OCI-LY7 (cell line): Measurements from ENCODE around the gene CKM. TPM values are rescaled to one million over a fixed set of nuclear protein-coding genes. Genes with fewer than 3 reads are reported as not detected.

Experiments used
- BruUV-seq: library from RNA; stranded (reverse); fragments of 400-500 nt; replicated peaks from 2 replicates; lab custom pipeline; 2021; lab: Mats Ljungman, UMichigan
- CTCF ChIA-PET: fragments of 300-600 bp; sonication (Branson Sonifier 250); formaldehyde crosslinking; loops from one replicate; lab custom pipeline; 2022; ENCODE audit warnings: antibody characterized with exemption; ENCODE audit not compliant: unreplicated experiment; lab: Charles Lee
- POLR2A ChIA-PET: fragments of 300-600 bp; sonication (Branson Sonifier 250); formaldehyde crosslinking; loops from one replicate; lab custom pipeline; 2022; ENCODE audit warnings: antibody characterized with exemption; lab: Charles Lee
- DNase-seq: peaks from one replicate; pipeline ENCODE4 v3.0.0-alpha.2; 2015; ENCODE audit warnings: low spot score
- H2AFZ ChIP-seq: fragments of 200-600 bp; sonication (generic), shearing (Covaris generic); 2 replicates; pipeline ENCODE4 v1.6.1; 2014; ENCODE audit warnings: mild to moderate bottlenecking, antibody characterized with exemption, low read length, moderate library complexity
- H3K27ac ChIP-seq: fragments of 200-600 bp; sonication (generic); 2 replicates; pipeline ENCODE4 v1.5.1; 2014; ENCODE audit warnings: mixed run types, low read depth, mild to moderate bottlenecking, moderate library complexity, low read length, inconsistent platforms; ENCODE audit not compliant: poor library complexity, severe bottlenecking
- H3K36me3 ChIP-seq: fragments of 200-600 bp; sonication (generic); 2 replicates; pipeline ENCODE4 v1.6.1; 2014; ENCODE audit warnings: mild to moderate bottlenecking, antibody characterized with exemption, low read length, moderate library complexity, mixed read lengths; ENCODE audit not compliant: insufficient read depth
- H3K4me1 ChIP-seq: fragments of 200-600 bp; sonication (generic); 2 replicates; pipeline ENCODE4 v1.5.1; 2014; ENCODE audit warnings: mild to moderate bottlenecking, low read length; ENCODE audit not compliant: insufficient read depth, poor library complexity, severe bottlenecking
- H3K4me2 ChIP-seq: fragments of 200-600 bp; sonication (generic); 2 replicates; pipeline ENCODE4 v1.6.1; 2014; ENCODE audit warnings: mild to moderate bottlenecking, low read length
- H3K4me3 ChIP-seq: fragments of 200-600 bp; sonication (generic); 2 replicates; pipeline ENCODE4 v1.5.1; 2014; ENCODE audit warnings: mild to moderate bottlenecking, low read depth, low read length; ENCODE audit not compliant: poor library complexity, severe bottlenecking
- H3K79me2 ChIP-seq: fragments of 200-600 bp; sonication (generic); 2 replicates; pipeline ENCODE4 v1.6.1; 2016; ENCODE audit warnings: low read depth, mild to moderate bottlenecking, low read length, moderate library complexity, mixed read lengths; ENCODE audit not compliant: insufficient read depth
- H3K9me2 ChIP-seq: fragments of 200-600 bp; sonication (generic); 2 replicates; pipeline ENCODE4 v1.6.1; 2016; ENCODE audit warnings: mild to moderate bottlenecking, low read length, mixed read lengths; ENCODE audit not compliant: insufficient read depth
- H3K9me3 ChIP-seq: fragments of 200-600 bp; sonication (generic); 2 replicates; pipeline ENCODE4 v1.6.1; 2014; ENCODE audit warnings: mild to moderate bottlenecking, mixed run types, low read length, mixed read lengths
- H4K20me1 ChIP-seq: fragments of 200-600 bp; sonication (generic); 2 replicates; pipeline ENCODE4 v1.6.1; 2014; ENCODE audit warnings: mild to moderate bottlenecking, antibody characterized with exemption, low read length, moderate library complexity, mixed read lengths; ENCODE audit not compliant: insufficient read depth
- CTCF ChIP-seq: fragments of 200-600 bp; sonication (generic); conservative IDR thresholded peaks from 2 replicates; pipeline ENCODE4 v1.5.1; 2014; ENCODE audit warnings: mild to moderate bottlenecking, antibody characterized with exemption, low read length, moderate library complexity, mixed read lengths
- EZH2phosphoT487 ChIP-seq: fragments of 200-600 bp; sonication (generic); IDR thresholded peaks from 2 replicates; pipeline ENCODE4 v1.6.1; 2018; ENCODE audit warnings: low read depth, borderline replicate concordance, mild to moderate bottlenecking, mixed run types, antibody characterized with exemption, low read length, moderate library complexity, mixed read lengths
- intact Hi-C: fragments of 100-400 bp; cut with micrococcal nuclease; formaldehyde crosslinking; loops from one replicate; pipeline ENCODE4 v1.10.0; 2022; ENCODE audit not compliant: unreplicated experiment
- total RNA-seq, 2 experiments: library from RNA; depleted of rRNA in 1 of 2; stranded (reverse); fragments of >200 nt in 1 of 2; shearing (Covaris generic) in 1 of 2; gene quantifications; 2 replicates each; pipeline ENCODE4 v1.2.3, GENCODE V29; 2014 to 2022

CKM gene
- total RNA-seq, 2 experiments from 2014 or later = not detected

GRCh38 chr19:45256836-45257235 lies 65.8 kb downstream of the CKM start:
- TF ChIP-seq EZH2phosphoT487 (no peak), CTCF (no peak)
- no peaks in the 10 kb centered on the region for H3K79me2 ChIP-seq
- no peak overlapping the region for H3K4me2 ChIP-seq
- CTCF ChIA-PET = interaction anchor here (0.5 kb wide), 1 partner anchor 1588 kb away, joined by 4 read pairs; no protein-coding TSS in a partner anchor
- no peak for DNase-seq
- no peaks in the 10 kb centered on the region for H4K20me1 ChIP-seq
- POLR2A ChIA-PET = interaction anchor here (0.9 kb wide), 1 partner anchor 373 kb away, joined by 3 read pairs; no protein-coding TSS in a partner anchor
- H3K4me1 ChIP-seq = peaks cover 22% of the 10 kb centered on the region
- BruUV-seq = no TSS peak
- H3K9me3 ChIP-seq = no peaks in the 10 kb centered on the region
- no peak overlapping the region for H3K4me3 ChIP-seq
- no peak overlapping the region for H3K27ac ChIP-seq
- no peaks in the 10 kb centered on the region for H3K36me3 ChIP-seq
- intact Hi-C loops = no loop called here
- H2AFZ ChIP-seq = no peak overlapping the region
- H3K9me2 ChIP-seq = no peaks in the 10 kb centered on the region

Other genes starting within 250 kb of the CKM start
- 10.6 and 13.5 TPM in 2 replicates for gene ZNF296, start 246.4 kb downstream of the CKM start, total RNA-seq (2014; rRNA removed; shearing (Covaris generic))
- 31.4 and 31.6 TPM in 2 replicates for gene ZNF296, start 246.4 kb downstream of the CKM start, total RNA-seq (2022)
- 45.2 and 60.0 TPM in 2 replicates for gene GEMIN7, start 243.6 kb downstream of the CKM start, total RNA-seq (2014; rRNA removed; shearing (Covaris generic))
- gene GEMIN7, start 243.6 kb downstream of the CKM start, total RNA-seq (2022) = 38.8 and 46.3 TPM in 2 replicates
- gene PPP1R37, start 229.7 kb downstream of the CKM start, total RNA-seq (2014; rRNA removed; shearing (Covaris generic)) = 35.5 and 48.6 TPM in 2 replicates
- 24.7 and 27.7 TPM in 2 replicates for gene PPP1R37, start 229.7 kb downstream of the CKM start, total RNA-seq (2022)
- gene NKPD1, start 161.9 kb downstream of the CKM start, total RNA-seq (2014; rRNA removed; shearing (Covaris generic)) = 0.50 and 1.0 TPM in 2 replicates
- 1.00 and 1.0 TPM in 2 replicates for gene NKPD1, start 161.9 kb downstream of the CKM start, total RNA-seq (2022)
- gene TRAPPC6A, start 144.6 kb downstream of the CKM start, total RNA-seq (2014; rRNA removed; shearing (Covaris generic)) = 50.5 and 55.6 TPM in 2 replicates
- gene TRAPPC6A, start 144.6 kb downstream of the CKM start, total RNA-seq (2022) = 70.9 and 81.9 TPM in 2 replicates
- gene BLOC1S3, start 144.1 kb downstream of the CKM start, total RNA-seq (2014; rRNA removed; shearing (Covaris generic)) = 8.1 and 9.7 TPM in 2 replicates
- gene BLOC1S3, start 144.1 kb downstream of the CKM start, total RNA-seq (2022) = 13.8 and 15.4 TPM in 2 replicates
- gene EXOC3L2, start 77.5 kb downstream of the CKM start, total RNA-seq (2014; rRNA removed; shearing (Covaris generic)) = not detected in 2 replicates
- gene EXOC3L2, start 77.5 kb downstream of the CKM start, total RNA-seq (2022) = not detected in 2 replicates
- gene MARK4, start 71.6 kb downstream of the CKM start, total RNA-seq (2014; rRNA removed; shearing (Covaris generic)) = 10.4 and 14.2 TPM in 2 replicates
- 24.5 and 25.6 TPM in 2 replicates for gene MARK4, start 71.6 kb downstream of the CKM start, total RNA-seq (2022)
- not detected in 2 replicates for gene KLC3, start 17.9 kb upstream of the CKM start, total RNA-seq (2014; rRNA removed; shearing (Covaris generic))
- not detected in 2 replicates for gene KLC3, start 17.9 kb upstream of the CKM start, total RNA-seq (2022)
- 12.8 and 21.0 TPM in 2 replicates for gene ERCC2, start 47.7 kb upstream of the CKM start, total RNA-seq (2014; rRNA removed; shearing (Covaris generic))
- 24.4 and 30.8 TPM in 2 replicates for gene ERCC2, start 47.7 kb upstream of the CKM start, total RNA-seq (2022)
- 5.3 and 7.8 TPM in 2 replicates for gene PPP1R13L, start 82.2 kb upstream of the CKM start, total RNA-seq (2014; rRNA removed; shearing (Covaris generic))
- 15.5 and 17.4 TPM in 2 replicates for gene PPP1R13L, start 82.2 kb upstream of the CKM start, total RNA-seq (2022)
- 16.3 and 28.0 TPM in 2 replicates for gene POLR1G, start 83.8 kb upstream of the CKM start, total RNA-seq (2014; rRNA removed; shearing (Covaris generic))
- 8.8 and 10.8 TPM in 2 replicates for gene POLR1G, start 83.8 kb upstream of the CKM start, total RNA-seq (2022)
- 125 and 126 TPM in 2 replicates for gene ERCC1, start 101.0 kb upstream of the CKM start, total RNA-seq (2014; rRNA removed; shearing (Covaris generic))
- 46.2 and 59.4 TPM in 2 replicates for gene ERCC1, start 101.0 kb upstream of the CKM start, total RNA-seq (2022)
- gene FOSB, start 145.1 kb upstream of the CKM start, total RNA-seq (2014; rRNA removed; shearing (Covaris generic)) = 1.2 and 2.3 TPM in 2 replicates
- gene FOSB, start 145.1 kb upstream of the CKM start, total RNA-seq (2022) = 2.1 and 2.4 TPM in 2 replicates
- 1.5 and 8.6 TPM in 2 replicates for gene RTN2, start 174.2 kb upstream of the CKM start, total RNA-seq (2014; rRNA removed; shearing (Covaris generic))
- 7.6 and 9.1 TPM in 2 replicates for gene RTN2, start 174.2 kb upstream of the CKM start, total RNA-seq (2022)
- gene PPM1N, start 175.6 kb upstream of the CKM start, total RNA-seq (2014; rRNA removed; shearing (Covaris generic)) = 1.4 and 1.6 TPM in 2 replicates
- 2.8 and 2.9 TPM in 2 replicates for gene PPM1N, start 175.6 kb upstream of the CKM start, total RNA-seq (2022)
- 37.4 and 62.8 TPM in 2 replicates for gene VASP, start 184.6 kb upstream of the CKM start, total RNA-seq (2014; rRNA removed; shearing (Covaris generic))
- 39.6 and 51.6 TPM in 2 replicates for gene VASP, start 184.6 kb upstream of the CKM start, total RNA-seq (2022)